Measurements from ENCODE around the gene BCDIN3D. TPM values are rescaled to one million over a fixed set of nuclear protein-coding genes. Genes with fewer than 3 reads are reported as not detected.

The BCDIN3D gene
- total and polyA plus RNA-seq, 2 experiments from 2014 or later = 3.5 to 5.6 TPM

GRCh38 chr12:49854976-49855375 lies 12.1 kb upstream of the BCDIN3D start:
- Histone ChIP-seq H3K27ac (no peak overlapping the region), H4K20me1 (ENCODE audit: insufficient read depth, poor library complexity, severe bottlenecking) (no peaks in the 10 kb centered on the region), H3K36me3 (replicated peaks; ENCODE audit: insufficient read depth, low read depth) (no peaks in the 10 kb centered on the region), H3K27me3 (peaks cover 12% of the 10 kb centered on the region), H3K9me2 (replicated peaks; ENCODE audit: insufficient read depth) (no peaks in the 10 kb centered on the region), H3K79me2 (no peaks in the 10 kb centered on the region), H3K4me2 (no peak overlapping the region), H3K4me1 (ENCODE audit: insufficient read depth) (no peaks in the 10 kb centered on the region), H3K9me3 (ENCODE audit: low read depth) (no peaks in the 10 kb centered on the region), H3K4me3 (no peak overlapping the region), H2AFZ (no peak overlapping the region)
- DNase-seq (ENCODE audit: low spot score) = no peak
- TF ChIP-seq EZH2phosphoT487 (IDR thresholded peaks at IDR 0.05; ENCODE audit: low read depth, severe bottlenecking, unreplicated experiment) = no peak
- no peak for TF ChIP-seq CTCF (IDR thresholded peaks at IDR 0.05; ENCODE audit: poor library complexity)
- TF ChIP-seq EZH2 (IDR thresholded peaks at IDR 0.05; ENCODE audit: borderline replicate concordance) = no peak
- 91% methylated on average over 4 of the region's 4 CpGs for WGBS (ENCODE audit: low lambda C conversion rate, missing lambda C conversion rate)

- no peaks in the 10 kb centered on the region for H3K36me3 ChIP-seq (replicated peaks; ENCODE audit: insufficient read depth, low read depth)
- WGBS (ENCODE audit: low lambda C conversion rate, missing lambda C conversion rate) = 64% methylated on average over 2 of the region's 2 CpGs
- no peak overlapping the region for H2AFZ ChIP-seq
- no peaks in the 10 kb centered on the region for H3K9me3 ChIP-seq (ENCODE audit: low read depth)
- H3K9me2 ChIP-seq (replicated peaks; ENCODE audit: insufficient read depth) = no peaks in the 10 kb centered on the region
- DNase-seq (ENCODE audit: low spot score) = no peak
- no peaks in the 10 kb centered on the region for H3K4me1 ChIP-seq (ENCODE audit: insufficient read depth)
- no peaks in the 10 kb centered on the region for H3K79me2 ChIP-seq
- peaks cover 18% of the 10 kb centered on the region for H3K27me3 ChIP-seq
- no peaks in the 10 kb centered on the region for H4K20me1 ChIP-seq (ENCODE audit: insufficient read depth, poor library complexity, severe bottlenecking)
- no peak overlapping the region for H3K4me3 ChIP-seq
- no peak overlapping the region for H3K4me2 ChIP-seq
- H3K27ac ChIP-seq = no peak overlapping the region
- TF ChIP-seq EZH2 (IDR thresholded peaks at IDR 0.05; ENCODE audit: borderline replicate concordance) = no peak
Observed at GRCh38 chr12:49853671-49854070, 10.8 kb upstream of the BCDIN3D start.

- no peak for DNase-seq (ENCODE audit: low spot score)
- WGBS (ENCODE audit: low lambda C conversion rate, missing lambda C conversion rate) = 59% methylated on average over 2 of the region's 2 CpGs
- H3K27ac ChIP-seq = no peak overlapping the region
- no peaks in the 10 kb centered on the region for H3K9me3 ChIP-seq (ENCODE audit: low read depth)
- H2AFZ ChIP-seq = no peak overlapping the region
- no peaks in the 10 kb centered on the region for H3K9me2 ChIP-seq (replicated peaks; ENCODE audit: insufficient read depth)
- peaks cover 24% of the 10 kb centered on the region for H3K27me3 ChIP-seq
- no peaks in the 10 kb centered on the region for H3K36me3 ChIP-seq (replicated peaks; ENCODE audit: insufficient read depth, low read depth)
- H3K4me1 ChIP-seq (ENCODE audit: insufficient read depth) = peaks cover 5% of the 10 kb centered on the region
- H4K20me1 ChIP-seq (ENCODE audit: insufficient read depth, poor library complexity, severe bottlenecking) = no peaks in the 10 kb centered on the region
- H3K79me2 ChIP-seq = no peaks in the 10 kb centered on the region
- TF ChIP-seq EZH2phosphoT487 (IDR thresholded peaks at IDR 0.05; ENCODE audit: low read depth, severe bottlenecking, unreplicated experiment) = no peak
- TF ChIP-seq CTCF (IDR thresholded peaks at IDR 0.05; ENCODE audit: poor library complexity) = no peak
- TF ChIP-seq EZH2 (IDR thresholded peaks at IDR 0.05; ENCODE audit: borderline replicate concordance) = no peak
- H3K4me3 ChIP-seq = no peak overlapping the region
- no peak overlapping the region for H3K4me2 ChIP-seq
Observed at GRCh38 chr12:49847161-49847560, 4.3 kb upstream of the BCDIN3D start.

GRCh38 chr12:49846032-49846431 lies 3.1 kb upstream of the BCDIN3D start:
- Histone ChIP-seq H2AFZ (no peak overlapping the region), H4K20me1 (ENCODE audit: insufficient read depth, poor library complexity, severe bottlenecking) (no peaks in the 10 kb centered on the region), H3K4me2 (no peak overlapping the region), H3K27ac (no peak overlapping the region), H3K27me3 (peaks cover 18% of the 10 kb centered on the region), H3K4me1 (ENCODE audit: insufficient read depth) (peaks cover 10% of the 10 kb centered on the region), H3K9me2 (replicated peaks; ENCODE audit: insufficient read depth) (no peaks in the 10 kb centered on the region), H3K4me3 (no peak overlapping the region), H3K79me2 (peaks cover 8% of the 10 kb centered on the region), H3K9me3 (ENCODE audit: low read depth) (no peaks in the 10 kb centered on the region), H3K36me3 (replicated peaks; ENCODE audit: insufficient read depth, low read depth) (no peaks in the 10 kb centered on the region)
- no peak for TF ChIP-seq EZH2phosphoT487 (IDR thresholded peaks at IDR 0.05; ENCODE audit: low read depth, severe bottlenecking, unreplicated experiment)
- TF ChIP-seq EZH2 (IDR thresholded peaks at IDR 0.05; ENCODE audit: borderline replicate concordance) = no peak
- no peak for TF ChIP-seq CTCF (IDR thresholded peaks at IDR 0.05; ENCODE audit: poor library complexity)
- 97% methylated on average over 2 of the region's 2 CpGs for WGBS (ENCODE audit: low lambda C conversion rate, missing lambda C conversion rate)
- no peak for DNase-seq (ENCODE audit: low spot score)

Data from hepatocyte (in vitro differentiated cells).